HG02840 (cell line): Measurements from ENCODE around the gene TTC31.

Experiments used
- ATAC-seq: cut with Tn5 transposase; IDR thresholded peaks from one replicate; pipeline ENCODE4 v1.9.1; 2021; ENCODE audit warnings: mild to moderate bottlenecking, moderate library complexity, moderate number of reproducible peaks; ENCODE audit not compliant: unreplicated experiment, low FRiP score

TTC31 gene

DNA sequence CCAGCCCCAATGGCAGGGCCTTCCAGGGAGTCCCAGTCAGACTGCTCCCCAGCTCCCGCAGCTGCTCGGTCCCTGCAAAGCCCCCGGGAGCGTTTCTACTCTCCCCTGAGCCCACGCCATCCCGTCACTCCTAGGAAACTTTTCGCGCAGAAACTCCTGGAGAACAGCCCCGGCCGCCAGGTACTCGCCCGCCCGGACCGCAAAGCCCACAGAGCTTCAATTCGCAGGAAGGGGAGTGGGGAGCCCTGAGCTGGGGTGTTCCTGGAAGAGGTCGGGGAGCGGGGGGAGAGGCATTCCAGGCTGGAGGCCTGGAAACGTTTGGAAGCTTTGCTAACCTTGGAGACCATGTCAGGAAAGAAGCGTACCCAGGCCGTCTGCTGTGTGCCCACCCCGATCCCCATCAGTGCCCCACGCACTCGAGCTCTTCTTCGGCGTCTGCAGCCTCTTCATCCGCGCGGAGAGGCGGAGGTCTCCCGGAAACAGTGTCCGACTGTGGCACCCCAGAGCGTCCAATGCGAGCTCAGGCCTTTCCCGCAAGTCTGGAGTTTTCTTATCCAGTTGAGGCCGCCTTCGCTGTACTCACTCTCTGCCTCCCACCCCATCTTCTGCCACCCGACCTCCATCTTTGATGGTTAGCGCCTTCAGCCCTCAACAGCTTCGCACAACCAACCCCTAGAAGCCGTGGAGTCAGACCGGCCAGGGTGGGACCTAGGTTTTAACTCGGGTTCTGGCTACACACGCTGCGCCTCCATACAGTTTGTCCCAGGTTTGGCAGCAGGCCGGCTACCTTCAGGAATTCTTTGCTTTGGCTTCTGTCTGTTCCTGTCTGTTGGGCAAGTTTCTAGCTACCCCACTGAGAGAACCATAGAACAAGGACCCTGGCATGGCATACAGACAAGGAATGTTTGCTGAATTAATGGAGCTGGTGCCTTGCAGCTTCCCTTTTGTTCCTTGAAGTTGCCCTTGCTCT is 20.9 kb downstream of the TTC31 start:
- ATAC-seq = no peak

DNA sequence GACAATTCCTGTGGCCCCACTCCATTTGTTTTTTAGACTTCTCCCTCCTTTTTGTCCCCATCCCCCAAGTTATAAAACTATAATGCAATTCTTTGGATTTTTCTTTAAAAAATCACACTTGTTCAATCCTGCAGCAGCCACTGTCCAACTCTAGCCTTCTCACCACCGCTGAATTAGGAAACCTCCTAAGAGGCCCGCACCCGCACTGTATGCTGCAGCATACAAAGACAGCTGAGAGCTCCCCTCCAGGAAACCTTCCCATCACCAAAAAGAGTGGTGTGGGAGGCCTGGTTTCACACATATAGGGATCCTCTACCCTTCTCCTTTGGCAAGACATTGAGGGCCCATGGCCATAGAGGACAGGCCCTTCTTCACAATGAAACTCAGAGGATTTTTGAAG is 21.7 kb downstream of the TTC31 start:
- no peak for ATAC-seq

DNA sequence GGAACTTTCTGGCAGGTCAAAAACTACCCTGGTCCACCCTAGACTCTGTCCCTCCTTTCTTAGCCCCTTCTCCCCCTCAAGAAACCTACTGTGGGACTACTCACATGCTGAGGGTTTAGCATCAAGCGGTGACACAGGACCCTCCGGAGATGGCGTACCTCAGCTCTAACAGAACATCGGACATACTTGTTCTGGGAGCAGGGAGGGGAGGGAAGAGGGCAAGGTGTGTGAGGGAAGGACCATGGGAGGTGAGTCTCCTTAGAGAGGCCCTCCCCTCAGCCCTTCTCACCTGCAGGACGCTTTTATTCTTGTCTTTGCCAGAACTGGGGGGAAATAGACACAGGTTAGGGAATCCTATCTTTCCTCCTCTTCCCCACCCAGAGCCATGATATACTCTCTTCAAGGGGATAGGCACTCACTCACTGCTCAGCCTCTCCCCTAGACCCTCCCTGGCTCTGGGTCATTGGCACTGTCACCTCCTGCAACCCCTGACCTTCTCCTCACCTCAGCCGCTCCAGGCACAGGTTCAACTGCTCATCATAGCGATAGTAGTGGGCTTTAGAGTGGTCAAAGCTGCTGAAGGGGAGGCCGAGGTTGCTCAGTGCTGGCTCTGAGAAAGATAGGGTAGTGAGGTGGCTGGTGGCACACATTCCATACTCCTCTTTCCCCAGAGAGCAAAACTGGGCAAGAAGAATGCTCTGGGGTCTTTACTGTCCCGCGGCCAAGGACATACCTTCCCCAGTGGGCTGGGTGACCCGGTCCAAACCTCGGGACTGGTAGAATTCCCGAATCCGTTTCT is 22.8 kb downstream of the TTC31 start:
- no peak for ATAC-seq

DNA sequence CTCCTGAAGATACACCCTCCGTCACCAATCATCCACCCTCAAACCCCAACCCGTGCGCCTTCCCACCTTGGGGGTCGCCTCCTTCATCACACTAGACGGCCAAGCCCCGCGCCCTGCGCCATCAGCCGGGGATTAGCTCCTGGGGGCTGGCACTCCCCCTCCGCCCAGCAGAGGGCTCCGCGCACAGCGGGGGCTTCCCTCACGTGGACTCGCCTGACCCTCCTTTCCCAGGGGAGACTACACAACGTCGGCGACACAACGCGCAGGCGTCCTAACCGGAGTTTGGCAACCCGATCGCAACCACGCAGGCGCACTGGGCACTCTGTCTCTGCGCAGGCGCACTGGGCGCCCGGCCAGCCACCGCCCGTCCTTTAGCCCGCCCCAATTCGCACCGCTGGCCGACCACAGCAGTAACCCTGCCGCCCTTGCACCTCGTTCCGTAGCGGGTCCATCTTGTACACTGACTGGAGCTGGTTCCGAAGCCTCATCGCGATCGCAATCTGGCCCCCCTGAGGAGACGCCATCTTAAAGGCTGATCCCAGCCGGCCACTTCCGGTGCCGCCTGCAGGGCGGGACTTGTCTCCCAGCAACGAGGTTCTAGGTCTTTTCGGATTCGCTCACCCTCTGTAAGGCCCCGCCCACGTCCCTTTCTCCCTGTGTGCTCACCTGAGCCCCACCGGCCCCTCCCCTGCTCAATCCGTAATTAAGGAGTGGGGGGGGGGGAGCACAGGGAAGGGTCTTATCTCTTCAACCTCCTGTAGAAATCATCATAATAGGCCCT is 24.5 kb downstream of the TTC31 start, which contains the start of gene PCGF1:
Gene PCGF1 (minus strand): TSS at position 551 of the 781 bp plus-strand sequence. CDS start 27 bp downstream, at position 524.
- peak; percentile 92 for ATAC-seq

DNA sequence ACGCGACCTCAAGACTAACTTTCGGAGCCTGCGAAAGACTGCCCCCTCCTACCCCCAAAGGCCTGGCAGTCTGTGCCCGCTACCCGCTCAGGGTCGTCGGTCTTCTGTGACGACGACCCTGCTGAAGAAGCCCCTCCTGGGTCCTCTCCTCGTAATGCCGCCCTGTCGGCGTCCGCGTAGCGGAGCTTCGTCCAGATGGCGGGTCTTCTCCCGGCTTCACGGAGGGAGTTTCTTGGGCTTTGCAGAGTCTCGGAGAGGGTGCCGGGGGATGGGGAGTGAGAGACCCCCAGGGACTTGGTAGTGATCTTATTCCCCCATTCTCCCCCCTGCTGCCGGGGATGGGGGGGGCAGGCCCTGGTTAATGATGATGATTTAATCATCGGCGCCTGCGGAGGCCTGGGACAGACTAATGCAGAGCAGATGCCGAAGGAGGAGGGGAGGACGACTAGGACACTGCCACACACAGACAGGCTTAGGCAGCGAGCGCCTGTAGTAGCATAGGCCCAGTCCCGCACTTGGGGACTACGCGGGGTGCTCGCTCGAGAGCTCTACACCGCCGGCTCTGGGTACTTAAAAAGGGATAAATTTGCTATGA is 25.1 kb downstream of the TTC31 start:
- peak; percentile 11 for ATAC-seq

DNA sequence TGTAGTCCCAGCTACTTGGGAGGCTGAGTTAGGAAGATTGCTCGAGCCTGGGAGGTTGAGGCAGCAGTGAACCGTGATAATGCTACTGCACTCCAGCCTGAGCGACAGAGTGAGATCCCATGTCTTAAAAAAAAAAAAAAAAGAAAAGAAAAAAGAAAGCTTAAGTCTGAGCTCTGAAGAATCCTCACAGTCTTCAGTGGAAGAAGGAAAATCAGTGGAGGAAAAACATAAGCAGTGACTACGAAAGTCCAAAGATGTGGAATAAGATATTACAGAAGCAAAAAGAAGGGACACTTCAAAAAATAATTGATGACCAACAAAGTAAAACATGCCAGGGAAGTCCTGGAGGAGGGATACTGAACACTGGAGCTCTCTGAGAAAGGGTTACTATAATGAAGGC is 27.4 kb downstream of the TTC31 start:
- no peak for ATAC-seq

DNA sequence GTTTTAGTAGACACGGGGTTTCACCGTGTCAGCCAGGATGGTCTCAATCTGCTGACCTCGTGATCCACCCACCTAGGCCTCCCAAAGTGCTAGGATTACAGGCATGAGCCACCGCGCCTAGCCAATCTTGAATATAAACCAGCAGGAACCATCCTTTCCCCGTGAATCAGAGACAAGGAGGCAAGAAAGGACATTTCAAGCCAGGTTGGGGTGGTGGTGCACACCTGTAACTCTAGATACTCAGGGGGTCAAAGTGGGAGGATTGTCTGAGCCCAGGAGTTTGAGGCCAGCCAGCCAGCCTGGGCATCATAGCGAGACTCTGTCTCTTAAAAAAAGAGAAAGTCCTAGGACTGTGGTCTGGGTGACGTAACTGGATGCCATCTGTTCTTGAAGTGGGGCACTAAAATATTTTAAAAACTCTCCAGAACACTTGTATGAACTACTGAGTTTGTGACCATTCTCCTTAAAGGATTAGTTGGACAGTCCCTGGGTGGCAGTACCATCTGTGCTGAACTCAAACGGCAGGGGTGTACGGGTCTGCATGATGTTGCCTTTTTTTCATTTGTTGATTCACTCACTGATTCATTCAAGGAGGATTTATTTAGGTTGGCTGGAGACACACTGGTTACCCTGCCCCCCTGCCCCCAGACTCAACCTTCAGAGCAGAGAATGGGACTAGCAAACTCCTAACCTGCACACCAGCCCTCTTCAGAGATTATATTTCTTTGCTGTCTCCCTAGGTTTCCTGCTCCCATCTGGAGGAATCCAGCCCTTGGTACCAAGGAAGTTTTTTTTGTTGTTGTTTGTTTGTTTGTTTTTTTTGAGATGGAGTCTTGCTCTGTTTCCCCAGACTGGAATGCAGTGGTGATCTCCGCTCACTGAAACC is 28.5 kb downstream of the TTC31 start:
- no peak for ATAC-seq

DNA sequence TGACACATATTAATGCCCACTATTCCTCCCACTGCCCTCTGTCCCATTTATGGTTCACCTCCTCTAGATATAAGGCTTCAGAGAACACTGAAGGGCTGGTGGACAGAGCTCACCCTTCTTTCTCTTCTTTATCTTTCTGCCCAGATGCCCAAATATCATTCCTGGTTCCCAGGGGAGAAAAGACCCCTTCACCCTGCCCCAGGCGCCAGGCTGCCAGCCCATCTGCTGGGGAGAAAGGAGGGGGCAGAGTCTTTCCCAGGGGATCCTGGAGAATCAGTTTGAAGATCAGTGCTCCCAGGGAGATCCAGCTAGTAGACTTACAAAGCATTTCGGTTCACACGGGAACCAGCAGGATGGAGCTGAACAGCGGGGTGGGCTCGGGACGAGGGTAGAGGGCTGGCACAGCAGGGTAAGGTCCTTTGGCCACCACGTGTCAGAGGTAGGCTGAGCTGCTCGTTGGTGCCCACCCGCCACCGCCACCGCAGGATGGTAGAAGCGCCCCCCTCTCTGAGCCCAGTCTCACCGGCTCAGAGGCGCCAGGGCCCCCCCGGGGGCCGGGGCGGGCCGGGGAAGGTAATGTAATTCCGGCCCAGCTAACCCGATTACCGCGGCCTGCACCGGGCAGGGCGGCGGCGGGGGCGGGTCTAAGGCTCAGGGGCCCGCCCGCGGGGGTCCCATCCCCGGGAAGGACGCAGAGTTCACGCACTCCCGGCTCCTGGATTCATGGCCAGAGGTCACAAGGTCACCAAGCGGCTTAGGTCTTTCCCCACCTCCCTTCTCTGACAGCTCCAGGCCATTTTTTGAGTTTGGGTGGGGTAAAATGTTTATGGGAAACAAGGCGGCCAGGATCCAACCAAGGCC is 30.1 kb downstream of the TTC31 start:
- ATAC-seq = no peak

DNA sequence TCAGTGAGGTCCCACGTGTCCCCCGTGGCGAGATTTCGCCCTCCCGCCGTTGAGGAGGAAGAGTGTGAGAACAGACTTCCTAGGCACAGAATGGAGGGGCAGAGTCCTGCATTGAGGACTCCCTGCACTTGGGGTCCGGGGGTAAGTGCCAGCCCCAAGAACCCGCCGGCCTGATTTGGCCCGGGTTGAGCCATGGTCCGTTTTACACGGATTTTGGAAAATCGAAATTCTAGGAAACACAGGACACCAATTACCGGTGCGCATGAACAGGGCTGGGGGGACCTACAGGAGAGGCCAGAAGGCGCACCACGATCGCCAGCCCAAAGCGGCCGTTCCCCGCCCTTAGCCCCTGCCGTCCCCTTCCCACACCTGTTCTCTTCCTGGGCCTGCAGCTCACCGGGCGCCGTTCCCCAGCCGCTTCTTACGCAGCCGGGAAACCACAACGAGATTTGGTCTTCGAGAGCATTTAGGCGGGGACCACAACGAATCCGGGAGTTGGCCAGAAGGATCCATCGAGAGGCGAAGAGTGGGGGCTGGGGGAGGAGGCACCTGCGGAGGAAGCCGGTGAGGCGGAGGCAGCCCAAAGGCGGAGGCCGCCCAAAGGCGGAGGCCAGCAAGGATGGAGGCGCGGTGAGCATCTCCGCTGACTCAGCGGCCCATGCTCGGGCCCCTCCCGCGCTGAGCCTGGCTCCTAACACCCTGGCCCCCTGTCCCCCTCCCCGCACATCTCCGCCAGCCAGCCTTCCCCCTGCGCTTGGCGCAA is 30.9 kb downstream of the TTC31 start:
- ATAC-seq = no peak

DNA sequence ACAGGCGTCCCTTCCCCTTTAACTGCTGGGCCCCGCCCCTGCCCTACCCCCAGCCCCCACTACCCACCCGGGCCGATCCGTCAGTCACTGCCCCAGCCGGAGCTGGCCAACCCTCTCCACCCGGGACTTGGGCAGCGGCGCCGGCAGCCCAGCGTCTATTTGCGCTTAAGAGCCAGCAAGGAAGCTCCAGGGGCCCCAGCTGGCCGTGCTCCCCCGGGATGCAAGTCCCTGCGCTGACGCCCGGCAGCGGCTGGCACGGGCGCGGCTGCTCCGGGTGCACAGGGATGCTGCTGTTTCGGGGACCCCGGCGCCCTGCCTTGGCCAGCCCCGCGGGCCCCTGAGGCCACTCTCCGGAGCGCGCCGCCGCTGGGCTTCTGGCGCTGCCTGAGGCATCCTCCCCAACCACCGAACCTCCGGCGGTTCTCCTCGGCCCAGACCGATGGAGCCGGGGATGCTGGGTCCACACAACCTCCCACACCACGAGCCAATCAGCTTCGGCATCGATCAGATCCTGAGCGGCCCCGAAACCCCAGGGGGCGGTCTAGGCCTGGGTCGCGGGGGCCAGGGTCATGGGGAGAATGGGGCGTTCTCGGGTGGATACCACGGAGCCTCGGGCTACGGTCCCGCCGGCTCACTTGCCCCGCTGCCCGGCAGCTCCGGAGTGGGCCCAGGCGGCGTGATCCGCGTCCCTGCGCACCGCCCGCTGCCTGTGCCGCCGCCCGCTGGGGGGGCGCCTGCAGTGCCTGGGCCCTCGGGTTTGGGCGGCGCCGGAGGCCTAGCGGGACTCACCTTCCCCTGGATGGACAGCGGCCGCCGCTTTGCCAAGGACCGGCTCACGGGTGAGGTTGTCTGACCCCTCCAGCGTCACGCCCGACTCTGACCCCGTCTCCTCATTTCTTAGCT is 31.7 kb downstream of the TTC31 start, which contains the start of gene TLX2:
Gene TLX2 (plus strand): TSS at position 83 of the 903 bp plus-strand sequence. CDS start 357 bp downstream, at position 440.
- no peak for ATAC-seq

DNA sequence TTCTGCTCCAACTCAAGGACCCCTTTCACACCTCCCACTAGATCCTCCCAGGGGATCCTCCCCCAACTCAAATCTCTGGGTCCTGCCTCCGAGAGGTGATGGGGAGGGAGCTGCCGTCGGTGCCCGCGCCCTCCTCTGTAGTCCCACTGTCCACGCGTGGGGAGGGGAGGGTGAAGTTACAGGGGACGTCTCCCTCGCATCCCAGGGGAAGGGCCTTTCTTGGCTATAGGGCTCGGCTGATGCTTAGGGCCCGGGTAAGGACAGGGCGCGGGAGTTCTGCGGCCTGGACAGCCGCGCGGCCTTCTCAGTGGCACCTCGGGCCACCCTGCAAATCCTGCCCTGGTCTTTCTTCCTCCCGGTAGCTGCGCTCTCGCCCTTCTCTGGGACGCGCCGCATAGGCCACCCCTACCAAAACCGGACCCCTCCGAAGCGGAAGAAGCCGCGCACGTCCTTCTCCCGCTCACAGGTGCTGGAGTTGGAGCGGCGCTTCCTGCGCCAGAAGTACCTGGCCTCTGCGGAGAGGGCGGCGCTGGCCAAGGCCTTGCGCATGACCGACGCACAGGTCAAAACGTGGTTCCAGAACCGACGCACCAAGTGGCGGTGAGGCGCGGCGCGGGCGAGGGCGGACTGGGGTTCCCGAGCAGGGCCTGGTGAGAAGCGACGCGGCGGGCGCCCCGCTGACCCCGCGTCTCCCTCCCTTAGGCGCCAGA is 32.5 kb downstream of the TTC31 start:
- no peak for ATAC-seq

DNA sequence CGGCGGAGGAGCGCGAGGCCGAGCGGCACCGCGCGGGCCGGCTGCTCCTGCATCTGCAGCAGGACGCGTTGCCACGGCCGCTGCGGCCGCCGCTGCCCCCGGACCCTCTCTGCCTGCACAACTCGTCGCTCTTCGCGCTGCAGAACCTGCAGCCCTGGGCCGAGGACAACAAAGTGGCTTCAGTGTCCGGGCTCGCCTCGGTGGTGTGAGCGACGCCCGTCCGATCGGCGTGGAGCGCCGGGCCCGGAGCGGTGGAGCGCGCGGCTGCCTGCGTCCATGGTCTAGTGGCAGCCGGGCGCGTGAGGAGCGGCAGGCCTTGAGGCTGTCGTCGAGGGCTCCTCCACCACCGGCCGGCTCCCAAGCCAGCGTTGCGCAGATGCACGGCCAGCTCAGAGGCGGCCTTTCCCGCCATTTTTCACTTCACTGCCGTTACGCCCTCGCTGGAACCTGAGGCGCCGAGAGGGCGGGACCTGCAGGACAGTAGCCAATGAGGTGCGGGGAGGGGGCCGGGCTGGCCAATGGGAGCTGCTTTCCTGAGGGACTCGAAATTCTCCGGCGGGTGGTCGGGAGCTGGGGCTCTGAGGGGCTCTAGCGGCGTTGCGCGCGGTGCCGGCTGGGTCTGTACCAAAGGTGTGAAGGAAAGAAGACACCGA is 33.2 kb downstream of the TTC31 start:
- ATAC-seq = no peak

DNA sequence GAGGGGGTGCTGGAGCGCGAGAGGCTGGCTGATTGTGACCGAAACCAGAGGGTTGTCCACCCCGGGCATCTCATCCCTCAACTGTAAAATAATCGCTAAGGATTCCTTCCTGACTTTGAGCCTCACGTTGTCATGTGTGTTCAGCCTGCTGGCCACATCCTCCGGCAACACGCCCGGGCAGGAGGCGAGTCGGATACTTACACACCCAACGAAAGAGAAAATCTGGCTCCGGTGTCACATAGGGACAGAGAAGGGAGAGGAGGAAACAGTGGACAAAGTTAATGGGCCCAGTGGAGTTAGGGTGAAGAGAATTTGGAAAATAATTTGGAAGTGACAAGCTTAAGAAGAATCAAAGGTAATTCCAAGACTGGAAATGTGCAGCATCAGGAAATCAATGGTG is 33.8 kb downstream of the TTC31 start:
- no peak for ATAC-seq

DNA sequence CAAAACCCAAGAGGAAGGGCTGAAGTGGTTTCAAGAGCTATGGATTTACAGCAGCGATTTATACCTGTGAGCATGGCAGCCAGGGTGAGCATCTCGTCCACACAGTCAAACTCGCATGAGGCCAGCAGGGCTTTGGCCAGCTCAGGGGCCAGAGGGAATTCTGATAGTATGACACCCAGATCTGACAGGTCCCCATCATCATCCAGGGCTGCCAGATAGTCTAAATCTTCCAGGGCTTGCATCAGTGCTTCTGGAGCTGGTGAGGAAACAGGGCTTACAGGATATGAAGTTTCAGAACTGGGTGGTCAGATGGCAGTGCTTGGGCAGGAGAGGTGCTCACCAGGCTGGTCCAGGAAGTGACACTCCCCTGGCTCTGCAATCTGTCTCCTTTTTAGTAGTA is 39.6 kb downstream of the TTC31 start:
- ATAC-seq = no peak

DNA sequence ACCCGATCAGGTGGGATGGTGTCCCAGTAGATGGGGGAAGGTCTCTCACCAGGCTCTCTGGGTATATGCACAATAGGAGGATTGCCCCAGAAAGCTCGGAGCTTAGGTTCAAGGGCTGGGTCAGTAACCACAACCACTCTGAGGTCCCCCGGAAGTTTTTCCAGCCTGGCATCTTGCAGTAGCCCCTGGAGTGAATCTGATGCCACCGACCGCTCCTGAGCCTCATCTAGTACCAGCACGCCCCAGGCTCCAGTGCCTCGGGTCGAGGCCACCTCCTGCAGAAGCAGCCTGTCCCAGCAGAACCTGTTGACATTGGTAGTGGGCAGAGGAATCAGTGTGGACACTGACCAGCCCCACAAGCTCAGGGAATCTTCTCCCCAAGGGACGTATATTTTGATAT is 41.1 kb downstream of the TTC31 start:
- ATAC-seq = no peak
